Peyer's patch (tissue), 4 donors: ENCODE results near the gene KRT16. TPM values are rescaled to one million over a fixed set of nuclear protein-coding genes. Genes with fewer than 3 reads are reported as not detected.
"Not testable (repeated sequence)": the region's sequence is repeated elsewhere in the genome, so short reads cannot be mapped to it uniquely, and the experiment has no call there.

Experiments
- DNase-seq, 3 donors: peaks; one replicate each; pipeline ENCODE4 v3.0.0-alpha.2; 2017 to 2019
- H3K27ac ChIP-seq, 4 donors: fragments of 200-600 bp; sonication (generic); one replicate each; pipeline ENCODE4 v1.5.1; 2016 to 2019
- H3K27me3 ChIP-seq, 2 donors: fragments of 200-600 bp; sonication (generic); one replicate each; pipeline ENCODE4 v1.5.1; 2019
- H3K36me3 ChIP-seq, 3 donors: fragments of 200-600 bp; sonication (generic); one replicate each; pipeline ENCODE4 v1.5.1; 2016 to 2019
- H3K4me1 ChIP-seq, 4 donors: fragments of 200-600 bp; sonication (generic); one replicate each; pipeline ENCODE4 v1.5.1; 2016 to 2019
- H3K4me3 ChIP-seq, 4 donors: fragments of 200-600 bp; sonication (generic); 1 replicate in 3 of 4; 2 replicates in 1 of 4; pipeline ENCODE4 v1.5.1; 2016 to 2019; ENCODE audit warnings: mild to moderate bottlenecking in 1 of 4
- H3K9me3 ChIP-seq, 4 donors: fragments of 200-600 bp; sonication (generic); one replicate each; pipeline ENCODE4 v1.5.1; 2016 to 2019; ENCODE audit warnings: mild to moderate bottlenecking in 1 of 4
- POLR2A ChIP-seq, 2 donors: fragments of 450-650 bp; IDR thresholded peaks; one replicate each; pipeline ENCODE4 v1.5.1; 2017; ENCODE audit warnings: antibody characterized with exemption in 2 of 2, mild to moderate bottlenecking in 2 of 2, moderate library complexity in 2 of 2
- total RNA-seq, 4 donors: library from RNA; depleted of rRNA; stranded (reverse); fragments of >200 nt; gene quantifications; one replicate each; pipeline ENCODE4 v1.1.0, GENCODE V29; 2016
- TF ChIP-seq, protein P1 (sequence below), 6 experiments: fragments of 450-650 bp in 4 of 6; fragments of 200-600 bp in 2 of 6; sonication (generic) in 1 of 6; IDR thresholded peaks; one replicate each; pipeline ENCODE4 v1.5.1; 2017 to 2019; ENCODE audit warnings: antibody characterized with exemption in 6 of 6, mild to moderate bottlenecking in 3 of 6, moderate library complexity in 1 of 6

KRT16 gene
- total RNA-seq, 4 donors from 2014 or later = not detected

DNA sequence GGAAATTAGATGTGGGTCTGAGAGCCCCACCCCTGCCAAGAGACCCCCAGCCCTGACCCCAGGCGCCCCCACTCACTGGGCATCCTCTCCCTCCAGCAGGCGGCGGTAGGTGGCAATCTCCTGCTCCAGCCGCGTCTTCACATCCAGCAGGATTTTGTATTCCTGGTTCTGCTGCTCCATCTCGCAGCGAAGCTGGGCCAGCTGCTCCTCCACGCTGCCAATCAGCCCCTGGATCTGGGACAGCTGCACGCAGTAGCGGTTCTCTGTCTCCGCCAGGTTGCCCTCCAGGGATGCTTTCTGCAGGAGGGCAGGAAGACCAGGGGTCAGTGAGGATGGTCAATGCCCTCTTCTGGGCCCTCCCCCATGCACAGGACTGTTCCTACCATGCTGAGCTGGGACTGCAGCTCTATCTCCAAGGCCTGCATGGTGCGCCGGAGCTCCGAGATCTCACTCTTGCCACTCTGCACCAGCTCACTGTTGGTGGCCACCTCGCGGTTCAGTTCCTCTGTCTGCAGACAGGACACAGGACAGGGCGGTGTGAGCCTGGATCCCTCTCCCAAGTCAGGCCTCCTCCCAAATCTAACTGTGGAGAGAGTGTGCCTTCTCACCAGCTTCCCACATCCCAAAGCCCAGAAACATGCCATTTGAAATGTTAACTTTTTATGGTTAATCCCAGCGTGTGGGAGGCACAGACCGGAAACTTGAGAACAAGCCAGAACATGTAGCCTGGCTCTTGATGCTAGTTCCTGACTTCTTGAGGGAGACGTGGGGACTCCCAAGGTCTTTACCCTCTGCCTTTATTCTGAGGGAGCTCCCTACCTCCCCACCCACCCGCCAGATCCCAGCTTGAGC lies 8.2 kb upstream of the KRT16 start:
- DNase-seq = peak in 1 of 3 donors; percentile 38
- no peaks in the 10 kb centered on the region for H3K4me1 ChIP-seq
- H3K27me3 ChIP-seq = no peaks in the 10 kb centered on the region

DNA sequence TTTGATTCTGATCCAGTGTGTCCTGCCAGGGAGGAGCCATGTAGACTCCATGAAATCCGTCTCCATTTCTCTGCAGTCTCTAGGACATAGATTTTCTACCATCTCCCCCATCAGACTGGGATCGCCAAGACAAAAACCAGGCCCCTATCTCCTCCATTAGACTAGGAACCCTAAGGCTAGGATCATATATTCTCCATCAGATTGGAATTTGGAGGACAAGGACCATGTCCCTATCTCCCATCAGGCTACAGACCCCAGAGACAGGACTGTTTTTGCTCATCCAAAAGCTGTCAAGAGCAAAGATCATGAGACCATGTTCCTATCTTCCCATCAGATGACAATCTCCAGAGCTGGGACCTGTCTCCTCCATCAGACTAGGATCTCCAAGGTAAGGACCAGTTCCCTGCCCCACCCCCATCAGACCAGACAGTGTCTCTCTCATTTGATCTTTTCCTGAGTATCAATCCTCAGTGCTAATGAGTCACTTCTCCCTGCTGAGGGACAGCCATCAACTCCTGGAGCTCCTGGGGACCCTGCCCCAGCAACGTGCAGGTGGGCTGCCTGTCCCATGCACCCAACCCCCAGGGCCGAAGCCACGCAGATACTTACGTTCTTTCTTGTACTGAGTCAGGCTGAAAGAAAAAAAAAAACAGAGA lies 7.5 kb upstream of the KRT16 start:
- H3K4me3 ChIP-seq, H3K4me1 ChIP-seq, H3K9me3 ChIP-seq, H3K36me3 ChIP-seq, H3K27me3 ChIP-seq, DNase-seq, H3K27ac ChIP-seq: not testable (repeated sequence)

More for the DNA sequence above, 8.2 kb upstream of the KRT16 start:
- Histone ChIP-seq H3K9me3 (no peaks in the 10 kb centered on the region), H3K36me3 (no peaks in the 10 kb centered on the region), H3K27ac (no peak overlapping the region), H3K4me3 (no peak overlapping the region)
- TF ChIP-seq, protein P1, sequence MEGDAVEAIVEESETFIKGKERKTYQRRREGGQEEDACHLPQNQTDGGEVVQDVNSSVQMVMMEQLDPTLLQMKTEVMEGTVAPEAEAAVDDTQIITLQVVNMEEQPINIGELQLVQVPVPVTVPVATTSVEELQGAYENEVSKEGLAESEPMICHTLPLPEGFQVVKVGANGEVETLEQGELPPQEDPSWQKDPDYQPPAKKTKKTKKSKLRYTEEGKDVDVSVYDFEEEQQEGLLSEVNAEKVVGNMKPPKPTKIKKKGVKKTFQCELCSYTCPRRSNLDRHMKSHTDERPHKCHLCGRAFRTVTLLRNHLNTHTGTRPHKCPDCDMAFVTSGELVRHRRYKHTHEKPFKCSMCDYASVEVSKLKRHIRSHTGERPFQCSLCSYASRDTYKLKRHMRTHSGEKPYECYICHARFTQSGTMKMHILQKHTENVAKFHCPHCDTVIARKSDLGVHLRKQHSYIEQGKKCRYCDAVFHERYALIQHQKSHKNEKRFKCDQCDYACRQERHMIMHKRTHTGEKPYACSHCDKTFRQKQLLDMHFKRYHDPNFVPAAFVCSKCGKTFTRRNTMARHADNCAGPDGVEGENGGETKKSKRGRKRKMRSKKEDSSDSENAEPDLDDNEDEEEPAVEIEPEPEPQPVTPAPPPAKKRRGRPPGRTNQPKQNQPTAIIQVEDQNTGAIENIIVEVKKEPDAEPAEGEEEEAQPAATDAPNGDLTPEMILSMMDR (IDR thresholded peaks at IDR 0.05) = no peak
- no peak for TF ChIP-seq POLR2A (IDR thresholded peaks at IDR 0.05)

- TF ChIP-seq POLR2A (IDR thresholded peaks at IDR 0.05) = no peak
- TF ChIP-seq, protein P1 (IDR thresholded peaks at IDR 0.05) = no peak
- H3K27ac ChIP-seq = no peak overlapping the region
- no peaks in the 10 kb centered on the region for H3K27me3 ChIP-seq
- peak in 1 of 3 donors; percentile 30 for DNase-seq
- H3K36me3 ChIP-seq = no peaks in the 10 kb centered on the region
- no peak overlapping the region for H3K4me3 ChIP-seq
- H3K4me1 ChIP-seq = no peaks in the 10 kb centered on the region
- H3K9me3 ChIP-seq = no peaks in the 10 kb centered on the region
Measured at GRCh38 chr17:41619036-41619926, 6.7 kb upstream of the KRT16 start.

GRCh38 chr17:41618341-41619035 lies 5.9 kb upstream of the KRT16 start:
- Histone ChIP-seq H3K27ac (no peak overlapping the region), H3K4me1 (no peaks in the 10 kb centered on the region), H3K36me3 (no peaks in the 10 kb centered on the region), H3K4me3 (no peak overlapping the region), H3K9me3 (no peaks in the 10 kb centered on the region), H3K27me3 (no peaks in the 10 kb centered on the region)
- peak in 1 of 3 donors; percentile 40 for DNase-seq
- TF ChIP-seq, protein P1 (IDR thresholded peaks at IDR 0.05) = no peak
- TF ChIP-seq POLR2A (IDR thresholded peaks at IDR 0.05) = no peak

DNA sequence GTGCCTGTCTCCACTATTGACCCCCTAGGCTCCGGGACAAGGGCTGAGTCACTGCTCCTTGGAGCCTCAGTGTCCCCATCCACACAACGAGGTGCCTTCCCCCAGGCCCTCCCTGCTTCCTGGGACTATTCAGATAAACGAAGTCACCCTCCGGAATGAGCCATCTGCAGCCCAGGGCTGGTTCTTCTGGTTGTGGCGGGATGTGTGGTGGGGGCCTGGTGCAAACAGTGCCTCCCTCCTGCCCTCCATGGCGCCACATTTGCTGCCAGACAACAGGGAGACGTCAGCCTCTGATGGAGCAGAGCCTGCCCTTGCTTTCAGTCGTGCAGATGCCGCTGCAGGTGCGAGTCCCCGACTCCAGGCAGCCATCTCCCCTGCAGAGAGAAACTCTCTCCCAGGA lies 5.1 kb upstream of the KRT16 start:
- Histone ChIP-seq H3K9me3 (no peaks in the 10 kb centered on the region), H3K27me3 (no peaks in the 10 kb centered on the region), H3K27ac (no peak overlapping the region), H3K4me3 (no peak overlapping the region), H3K36me3 (no peaks in the 10 kb centered on the region), H3K4me1 (no peaks in the 10 kb centered on the region)
- TF ChIP-seq, protein P1 (IDR thresholded peaks at IDR 0.05) = no peak
- TF ChIP-seq POLR2A (IDR thresholded peaks at IDR 0.05) = no peak
- no peak for DNase-seq
